Suprapubic skin (tissue), 3 donors: ENCODE data around the gene DPYSL5.

Experiments
- CTCF ChIP-seq, 2 donors: fragments of 200-600 bp in 1 of 2; fragments of 450-650 bp in 1 of 2; sonication (generic) in 1 of 2; IDR thresholded peaks; one replicate each; pipeline ENCODE4 v1.5.1; 2016 to 2019; ENCODE audit warnings: antibody characterized with exemption in 2 of 2, mild to moderate bottlenecking in 1 of 2, moderate library complexity in 1 of 2
- POLR2AphosphoS5 ChIP-seq, 3 donors: sonication (generic); formaldehyde crosslinking; IDR thresholded peaks; one replicate each; pipeline ENCODE4 v1.6.1; 2017; ENCODE audit warnings: antibody characterized with exemption in 3 of 3

- TF ChIP-seq CTCF (IDR thresholded peaks at IDR 0.05) (no peak), POLR2AphosphoS5 (IDR thresholded peaks at IDR 0.05) (no peak)
These were observed 128.3 kb downstream of the DPYSL5 start for GRCh38 chr2:26976237-26976636.
